ENCODE measurements around the gene MYO6. TPM values are rescaled to one million over a fixed set of nuclear protein-coding genes. Genes with fewer than 3 reads are reported as not detected.

The MYO6 gene
- polyA plus RNA-seq, 1 donor (not counting 4 experiments of a cell fraction or from before 2014, with no cell fraction given), result 24.5 TPM

DNA sequence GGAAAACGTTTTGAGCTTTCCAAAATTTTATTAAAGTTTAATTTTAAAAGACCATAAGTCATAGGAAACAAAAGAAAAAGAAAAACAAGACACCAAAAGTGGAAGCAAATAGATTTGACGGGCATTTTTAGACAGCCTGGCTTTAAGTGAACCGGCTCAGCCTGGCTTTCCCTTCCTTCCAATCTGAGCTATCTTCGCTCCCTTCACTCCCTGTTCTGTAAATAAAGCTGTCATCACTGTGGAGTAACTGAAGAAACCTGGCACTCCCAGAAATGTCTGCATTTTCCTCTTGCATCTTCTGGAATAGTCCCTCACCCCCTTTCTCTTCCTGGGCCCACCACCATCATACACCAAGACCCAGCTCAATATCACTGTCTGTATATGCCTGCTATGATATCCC lies 191.5 kb downstream of the MYO6 start:
- no peaks in the 10 kb centered on the region for H3K9me3 ChIP-seq (ENCODE audit: control insufficient read depth, low read depth, low read length)
- no peaks in the 10 kb centered on the region for H3K79me2 ChIP-seq (ENCODE audit: control insufficient read depth, insufficient read depth, low read length)
- no peaks in the 10 kb centered on the region for H3K9me1 ChIP-seq (ENCODE audit: control insufficient read depth, extremely low read depth, insufficient read depth, low read length)
- H3K27me3 ChIP-seq (ENCODE audit: control insufficient read depth, extremely low read depth, insufficient read depth, low read length), result no peaks in the 10 kb centered on the region
- H2AFZ ChIP-seq (ENCODE audit: control insufficient read depth, low read length), result no peak overlapping the region
- no peaks in the 10 kb centered on the region for H3K36me3 ChIP-seq (ENCODE audit: control insufficient read depth in 2 of 2, extremely low read depth in 1 of 2, insufficient read depth in 2 of 2, low read length in 2 of 2)
- no peak overlapping the region for H3K9ac ChIP-seq (ENCODE audit: control insufficient read depth, extremely low read depth, insufficient read depth, low read length)
- H3K27ac ChIP-seq (ENCODE audit: control insufficient read depth, insufficient read depth, low read length), result no peak overlapping the region
- dilution Hi-C loops (cut with MboI; ENCODE audit: extremely low pct_ligation_motif_present, low sequenced_read_pairs), result no loop called here
- H4K20me1 ChIP-seq (ENCODE audit: control insufficient read depth, extremely low read depth, insufficient read depth, low read length), result no peaks in the 10 kb centered on the region
- DNase-seq (ENCODE audit: low read depth, low spot score) (no peak), FAIRE-seq (no peak)
- TF ChIP-seq, protein P1, sequence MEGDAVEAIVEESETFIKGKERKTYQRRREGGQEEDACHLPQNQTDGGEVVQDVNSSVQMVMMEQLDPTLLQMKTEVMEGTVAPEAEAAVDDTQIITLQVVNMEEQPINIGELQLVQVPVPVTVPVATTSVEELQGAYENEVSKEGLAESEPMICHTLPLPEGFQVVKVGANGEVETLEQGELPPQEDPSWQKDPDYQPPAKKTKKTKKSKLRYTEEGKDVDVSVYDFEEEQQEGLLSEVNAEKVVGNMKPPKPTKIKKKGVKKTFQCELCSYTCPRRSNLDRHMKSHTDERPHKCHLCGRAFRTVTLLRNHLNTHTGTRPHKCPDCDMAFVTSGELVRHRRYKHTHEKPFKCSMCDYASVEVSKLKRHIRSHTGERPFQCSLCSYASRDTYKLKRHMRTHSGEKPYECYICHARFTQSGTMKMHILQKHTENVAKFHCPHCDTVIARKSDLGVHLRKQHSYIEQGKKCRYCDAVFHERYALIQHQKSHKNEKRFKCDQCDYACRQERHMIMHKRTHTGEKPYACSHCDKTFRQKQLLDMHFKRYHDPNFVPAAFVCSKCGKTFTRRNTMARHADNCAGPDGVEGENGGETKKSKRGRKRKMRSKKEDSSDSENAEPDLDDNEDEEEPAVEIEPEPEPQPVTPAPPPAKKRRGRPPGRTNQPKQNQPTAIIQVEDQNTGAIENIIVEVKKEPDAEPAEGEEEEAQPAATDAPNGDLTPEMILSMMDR (optimal IDR thresholded peaks at IDR 0.05 in 1 of 3, IDR thresholded peaks at IDR 0.05 in 1 of 3, conservative IDR thresholded peaks at IDR 0.05 in 1 of 3; ENCODE audit: extremely low read depth in 1 of 3, insufficient read depth in 2 of 3, low read length in 3 of 3), result no peak
- no peak for TF ChIP-seq EZH2 (IDR thresholded peaks at IDR 0.05; ENCODE audit: low read length)
- no peak overlapping the region for H3K4me2 ChIP-seq (ENCODE audit: control insufficient read depth, extremely low read depth, insufficient read depth, low read depth, low read length)
- no peaks in the 10 kb centered on the region for H3K4me1 ChIP-seq (ENCODE audit: control insufficient read depth, extremely low read depth, insufficient read depth, low read length)
- no peak overlapping the region for H3K4me3 ChIP-seq (ENCODE audit: control insufficient read depth in 2 of 3, extremely low read depth in 1 of 3, insufficient read depth in 2 of 3, low read depth in 1 of 3, low read length in 3 of 3)

GRCh38 chr6:75941509-75941908 lies 192.5 kb downstream of the MYO6 start:
- Histone ChIP-seq H3K9ac (ENCODE audit: control insufficient read depth, extremely low read depth, insufficient read depth, low read length) (no peak overlapping the region), H3K4me3 (ENCODE audit: control insufficient read depth in 2 of 3, extremely low read depth in 1 of 3, insufficient read depth in 2 of 3, low read depth in 1 of 3, low read length in 3 of 3) (no peak overlapping the region), H3K27ac (ENCODE audit: control insufficient read depth, insufficient read depth, low read length) (no peak overlapping the region), H3K9me1 (ENCODE audit: control insufficient read depth, extremely low read depth, insufficient read depth, low read length) (no peaks in the 10 kb centered on the region), H3K4me2 (ENCODE audit: control insufficient read depth, extremely low read depth, insufficient read depth, low read depth, low read length) (no peak overlapping the region), H3K79me2 (ENCODE audit: control insufficient read depth, insufficient read depth, low read length) (no peaks in the 10 kb centered on the region), H3K27me3 (ENCODE audit: control insufficient read depth, extremely low read depth, insufficient read depth, low read length) (no peaks in the 10 kb centered on the region), H3K4me1 (ENCODE audit: control insufficient read depth, extremely low read depth, insufficient read depth, low read length) (no peaks in the 10 kb centered on the region), H3K36me3 (ENCODE audit: control insufficient read depth in 2 of 2, extremely low read depth in 1 of 2, insufficient read depth in 2 of 2, low read length in 2 of 2) (no peaks in the 10 kb centered on the region), H4K20me1 (ENCODE audit: control insufficient read depth, extremely low read depth, insufficient read depth, low read length) (no peaks in the 10 kb centered on the region), H2AFZ (ENCODE audit: control insufficient read depth, low read length) (no peak overlapping the region), H3K9me3 (ENCODE audit: control insufficient read depth, low read depth, low read length) (no peaks in the 10 kb centered on the region)
- TF ChIP-seq EZH2 (IDR thresholded peaks at IDR 0.05; ENCODE audit: low read length), result no peak
- TF ChIP-seq, protein P1 (optimal IDR thresholded peaks at IDR 0.05 in 1 of 3, IDR thresholded peaks at IDR 0.05 in 1 of 3, conservative IDR thresholded peaks at IDR 0.05 in 1 of 3; ENCODE audit: extremely low read depth in 1 of 3, insufficient read depth in 2 of 3, low read length in 3 of 3), result no peak
- dilution Hi-C loops (cut with MboI; ENCODE audit: extremely low pct_ligation_motif_present, low sequenced_read_pairs), result no loop called here
- FAIRE-seq (no peak), DNase-seq (ENCODE audit: low read depth, low spot score) (no peak)
